Measurements from ENCODE around the gene ESPL1.

GRCh38 chr12:53295891-53296219 is 27.8 kb downstream of the ESPL1 start:
- no peak for TF ChIP-seq CTCF (IDR thresholded peaks at IDR 0.05; ENCODE audit: insufficient read depth, low read length, poor library complexity, severe bottlenecking)
- TF ChIP-seq EZH2phosphoT487 (conservative IDR thresholded peaks at IDR 0.05; ENCODE audit: low read length), result no peak
